Panc1 (cell line): Measurements from ENCODE around the gene HTR4. TPM values are rescaled to one million over a fixed set of nuclear protein-coding genes. Genes with fewer than 3 reads are reported as not detected.
A peak's percentile ranks its signal among the peaks of the same experiment; 100 is the strongest.

Source experiments
- ATAC-seq: fragments of 200-7000 bp; cut with Tn5 transposase; 2 replicates; pipeline ENCODE4 v1.9.1; 2020; ENCODE audit warnings: mild to moderate bottlenecking, moderate library complexity
- BruUV-seq: library from RNA; stranded (reverse); fragments of 400-500 nt; replicated peaks from 2 replicates; lab custom pipeline; 2021; lab: Mats Ljungman, UMichigan
- CTCF ChIA-PET: fragments of 300-600 bp; sonication (Branson Sonifier 250); formaldehyde crosslinking; loops from one replicate; lab custom pipeline; 2022; ENCODE audit warnings: antibody characterized with exemption; lab: Charles Lee
- POLR2A ChIA-PET: fragments of 300-600 bp; sonication (Branson Sonifier 250); formaldehyde crosslinking; loops from one replicate; lab custom pipeline; 2022; ENCODE audit warnings: antibody characterized with exemption; lab: Charles Lee
- DNase-seq: peaks from one replicate; pipeline ENCODE4 v3.0.0-alpha.2; 2010; ENCODE audit warnings: low read depth, low spot score
- H3K27ac ChIP-seq: 2 replicates; pipeline ENCODE4 v1.5.1; 2011; ENCODE audit warnings: mild to moderate bottlenecking, low read length, inconsistent platforms
- H3K27me3 ChIP-seq: fragments of 200-500 bp; sonication (Bioruptor generic); 2 replicates; pipeline ENCODE4 v1.6.0; 2014; ENCODE audit warnings: low read length, inconsistent platforms; ENCODE audit not compliant: control insufficient read depth, insufficient read depth
- H3K36me3 ChIP-seq: fragments of 200-500 bp; sonication (Bioruptor generic); 2 replicates; pipeline ENCODE4 v1.5.1; 2014; ENCODE audit warnings: inconsistent platforms, mild to moderate bottlenecking, low read length, moderate library complexity; ENCODE audit not compliant: control insufficient read depth, insufficient read depth
- H3K4me1 ChIP-seq: 2 replicates; pipeline ENCODE4 v1.5.1; 2011; ENCODE audit warnings: inconsistent platforms, mild to moderate bottlenecking, low read length, moderate library complexity; ENCODE audit not compliant: control insufficient read depth, insufficient read depth
- H3K4me3 ChIP-seq, 2 experiments: 2 replicates each; pipeline ENCODE4 v1.5.1; 2011 to 2012; ENCODE audit warnings: low read depth in 2 of 2, low read length in 2 of 2, mild to moderate bottlenecking in 2 of 2, inconsistent platforms in 1 of 2, moderate library complexity in 1 of 2
- H3K9me3 ChIP-seq: fragments of 200-500 bp; sonication (Bioruptor generic); 2 replicates; pipeline ENCODE4 v1.5.1; 2014; ENCODE audit warnings: low read depth, mild to moderate bottlenecking, inconsistent platforms, low read length, moderate library complexity; ENCODE audit not compliant: control insufficient read depth, insufficient read depth
- CTCF ChIP-seq: fragments of 450-650 bp; IDR thresholded peaks from 2 replicates; pipeline ENCODE4 v1.5.1; 2017; ENCODE audit warnings: mild to moderate bottlenecking
- POLR2AphosphoS5 ChIP-seq: IDR thresholded peaks from 2 replicates; pipeline ENCODE4 v1.6.1; 2012; ENCODE audit warnings: mild to moderate bottlenecking, low read depth, low read length, moderate library complexity
- REST ChIP-seq, 2 experiments: IDR thresholded peaks; 2 replicates each; pipeline ENCODE4 v1.6.1; 2011 to 2012; ENCODE audit warnings: low read depth in 2 of 2, control low read depth in 1 of 2, low read length in 1 of 2, mild to moderate bottlenecking in 1 of 2, moderate library complexity in 1 of 2; ENCODE audit not compliant: insufficient read depth in 1 of 2
- SIN3A ChIP-seq: IDR thresholded peaks from 2 replicates; pipeline ENCODE4 v1.6.1; 2012; ENCODE audit warnings: low read depth, mild to moderate bottlenecking, low read length, moderate library complexity, borderline replicate concordance; ENCODE audit not compliant: insufficient read depth
- TCF7L2 ChIP-seq: IDR thresholded peaks from 2 replicates; pipeline ENCODE4 v1.6.1; 2011; ENCODE audit warnings: mild to moderate bottlenecking, low read depth, low read length, inconsistent platforms
- in situ Hi-C: cut with HindIII; loops from 2 replicates; pipeline ENCODE4 v1.10.0; 2016; ENCODE audit warnings: low sequenced_read_pairs, low pct_unique_long_range_greater_than_20kb
- intact Hi-C: fragments of 100-400 bp; cut with micrococcal nuclease; formaldehyde crosslinking; loops from one replicate; pipeline ENCODE4 v1.10.0; 2022; ENCODE audit not compliant: unreplicated experiment
- total RNA-seq: library from RNA; stranded (reverse); gene quantifications from one replicate; pipeline ENCODE4 v1.2.1, GENCODE V29; 2021; ENCODE audit not compliant: unreplicated experiment

The HTR4 gene
- total RNA-seq, 1 experiment from 2014 or later = not detected

GRCh38 chr5:148659641-148660345 lies 5.5 kb upstream of the HTR4 start:
- ChIA-PET CTCF (no interaction called here), POLR2A (no interaction called here)
- no peak for TF ChIP-seq CTCF
- no peak for TF ChIP-seq TCF7L2
- no peak for TF ChIP-seq POLR2AphosphoS5
- no peak for TF ChIP-seq SIN3A
- TF ChIP-seq REST (IDR thresholded peaks at IDR 0.05; ENCODE audit: insufficient read depth in 1 of 2, low read depth in 2 of 2, low read length in 1 of 2) = no peak
- H3K9me3 ChIP-seq = no peaks in the 10 kb centered on the region
- in situ Hi-C loops = no loop called here
- intact Hi-C loops = no loop called here
- DNase-seq (no peak), ATAC-seq (no peak)
- no peaks in the 10 kb centered on the region for H3K4me1 ChIP-seq
- no peak overlapping the region for H3K4me3 ChIP-seq
- peaks cover 12% of the 10 kb centered on the region for H3K27me3 ChIP-seq
- H3K36me3 ChIP-seq = no peaks in the 10 kb centered on the region
- H3K27ac ChIP-seq = no peak overlapping the region
- BruUV-seq = no TSS peak

- Histone ChIP-seq H3K27me3 (peaks cover 11% of the 10 kb centered on the region), H3K4me1 (0 out of 2 replicates have a peak, but pooled peaks cover 3% of the 10 kb centered on the region), H3K4me3 (no peak overlapping the region), H3K36me3 (no peaks in the 10 kb centered on the region), H3K27ac (no peak overlapping the region), H3K9me3 (no peaks in the 10 kb centered on the region)
- BruUV-seq = no TSS peak
- POLR2A ChIA-PET = no interaction called here
- TF ChIP-seq TCF7L2 = no peak
- TF ChIP-seq REST (IDR thresholded peaks at IDR 0.05; ENCODE audit: insufficient read depth in 1 of 2, low read depth in 2 of 2, low read length in 1 of 2) = no peak
- no peak for TF ChIP-seq POLR2AphosphoS5
- no peak for TF ChIP-seq SIN3A
- TF ChIP-seq CTCF = no peak
- CTCF ChIA-PET = interaction anchor here (0.5 kb wide), 1 partner anchor 911 kb away, joined by 3 read pairs; no protein-coding TSS in a partner anchor
- intact Hi-C loops (no loop called here), in situ Hi-C loops (no loop called here)
- DNase-seq = no peak
- ATAC-seq = peak; percentile 30; the same call in 1 of the 2 replicates
Observed at GRCh38 chr5:148653291-148653835, 964 bp downstream of the HTR4 start.
